GM19372 (cell line): ENCODE results near the gene RAN.

Experiments used
- ATAC-seq: cut with Tn5 transposase; IDR thresholded peaks from one replicate; pipeline ENCODE4 v1.9.1; 2021; ENCODE audit warnings: mild to moderate bottlenecking, low read depth, moderate library complexity; ENCODE audit not compliant: unreplicated experiment

RAN gene

GRCh38 chr12:130924966-130925665 is 53.2 kb downstream of the RAN start:
- no peak for ATAC-seq

- no peak for ATAC-seq
Observed at GRCh38 chr12:130925666-130926015, 53.8 kb downstream of the RAN start.
